ENCODE measurements around the gene ANKS3.
"Not testable (repeated sequence)": the region's sequence is repeated elsewhere in the genome, so short reads cannot be mapped to it uniquely, and the experiment has no call there.

The ANKS3 gene

DNA sequence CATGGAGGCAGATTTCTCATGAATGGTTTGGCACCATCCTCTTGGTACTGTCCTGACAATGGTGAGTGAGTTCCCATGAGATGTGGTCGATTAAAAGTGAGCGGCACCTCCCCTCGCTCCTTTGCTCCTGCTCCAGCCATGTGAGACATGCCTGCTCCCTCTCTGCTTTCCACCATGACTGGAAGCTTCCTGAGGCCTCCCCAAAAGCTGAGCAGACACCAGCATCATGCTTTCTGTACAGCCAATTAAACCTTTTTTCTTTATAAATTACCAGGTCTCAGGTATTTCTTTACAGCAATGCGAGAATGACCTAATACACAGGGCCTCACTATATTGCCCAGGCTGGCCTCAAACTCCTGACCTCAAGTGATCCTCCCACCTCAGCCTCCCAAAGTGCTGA, 20.8 kb upstream of the ANKS3 start:
- no peak for DNase-seq

DNA sequence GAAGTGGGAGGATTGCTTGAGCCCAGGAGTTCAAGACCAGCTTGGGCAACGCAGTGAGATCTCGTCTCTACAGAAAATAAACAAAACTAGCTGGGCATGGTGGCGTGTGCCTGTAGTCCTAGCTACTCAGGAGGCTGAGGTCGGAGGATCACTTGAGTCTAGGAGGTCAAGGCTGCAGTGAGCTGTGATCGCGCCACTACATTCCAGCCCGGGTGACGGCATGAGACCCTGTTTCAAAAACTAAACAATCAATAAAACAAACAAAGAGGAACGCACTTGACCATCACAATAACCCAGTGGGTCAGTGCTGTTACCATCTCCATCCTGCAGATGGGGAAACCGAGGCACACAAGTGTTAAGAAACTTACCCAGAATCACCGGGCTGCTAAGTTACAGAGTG, 19.2 kb upstream of the ANKS3 start:
- no peak for DNase-seq

- no peak for DNase-seq
These were observed 18.5 kb upstream of the ANKS3 start for GRCh38 chr16:4752351-4753100.

DNA sequence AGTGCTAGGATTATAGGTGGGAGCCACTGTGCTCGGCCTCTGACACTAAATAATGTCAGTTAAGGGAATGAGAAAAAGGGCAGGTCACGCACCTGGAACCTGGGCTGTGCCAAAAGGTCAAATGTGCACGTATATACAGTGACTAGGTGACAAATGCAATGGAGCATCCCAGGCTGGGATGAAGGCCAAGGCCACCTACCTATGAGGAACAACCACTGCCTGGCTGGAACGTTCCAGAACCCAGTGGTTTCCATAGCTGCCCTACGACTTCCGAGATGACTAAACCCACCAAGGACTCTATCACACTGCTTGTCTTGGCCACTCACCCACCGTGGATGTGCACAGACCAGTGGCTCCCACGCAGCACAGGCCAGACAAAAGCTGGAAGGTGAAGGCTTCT, 16.8 kb upstream of the ANKS3 start:
- no peak for DNase-seq

DNA sequence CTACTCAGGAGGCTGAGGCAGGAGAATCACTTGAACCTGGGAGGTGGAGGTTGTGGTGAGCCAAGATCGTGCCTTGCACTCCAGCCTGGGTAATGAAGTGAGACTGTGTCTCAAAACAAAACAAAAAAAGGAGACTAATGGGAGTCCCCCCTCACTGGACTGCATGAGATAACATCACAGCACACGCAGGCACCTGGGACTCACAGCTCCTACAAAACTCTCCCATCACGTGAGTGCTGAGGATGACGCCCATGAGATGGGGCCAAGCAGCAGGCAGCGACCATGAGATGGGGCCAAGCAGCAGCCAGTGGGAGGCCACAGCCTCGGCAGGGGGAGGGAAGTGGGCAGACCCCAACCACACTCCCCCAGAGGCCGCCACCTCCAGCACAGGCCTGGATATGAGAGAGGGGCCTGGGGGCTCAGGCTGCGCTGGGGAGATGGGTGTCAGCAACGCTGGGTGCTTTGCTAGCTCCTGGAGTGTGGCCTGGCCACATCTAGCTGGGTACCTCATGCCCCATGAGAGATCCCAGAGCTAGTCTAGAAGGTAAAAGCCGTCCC, 15.7 kb upstream of the ANKS3 start:
- DNase-seq: no peak

DNA sequence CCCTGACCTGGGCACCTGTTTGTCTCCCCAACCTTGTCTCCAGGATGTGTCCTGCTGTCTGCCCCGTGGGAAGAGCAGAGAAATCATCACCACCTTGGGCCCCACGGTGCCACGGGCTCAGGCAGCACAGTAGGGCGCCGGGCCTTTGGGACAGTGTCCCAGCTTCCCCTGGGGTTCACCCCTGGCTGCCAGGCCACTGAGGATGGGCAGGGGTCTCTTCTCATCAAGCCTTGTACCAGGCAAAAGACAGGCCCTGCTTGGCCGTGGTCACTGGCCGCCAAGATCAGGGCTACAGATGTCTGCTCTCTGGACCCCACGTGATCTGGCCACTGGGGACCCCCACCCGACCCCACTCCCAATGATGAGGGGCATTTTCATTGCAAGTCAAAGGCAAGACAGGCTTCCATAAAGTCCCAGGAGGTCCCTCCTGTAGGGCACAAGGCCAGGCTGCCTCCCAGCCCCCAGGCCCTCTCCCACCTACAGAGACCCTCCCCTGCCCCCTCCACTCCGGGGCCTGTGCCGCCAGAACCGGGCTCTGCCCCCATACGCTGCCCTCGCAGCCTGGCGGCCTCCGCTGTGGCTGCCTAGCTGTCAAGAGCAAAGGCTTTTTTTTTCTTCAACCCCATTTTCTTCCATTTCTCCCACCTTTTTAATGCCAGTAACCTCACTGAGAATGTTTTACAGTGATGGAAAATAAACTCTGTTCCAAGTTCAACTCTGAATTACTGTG, 14.8 kb upstream of the ANKS3 start:
- no peak for DNase-seq

- no peak for DNase-seq
These were observed 14.0 kb upstream of the ANKS3 start for GRCh38 chr16:4747906-4748681.

DNA sequence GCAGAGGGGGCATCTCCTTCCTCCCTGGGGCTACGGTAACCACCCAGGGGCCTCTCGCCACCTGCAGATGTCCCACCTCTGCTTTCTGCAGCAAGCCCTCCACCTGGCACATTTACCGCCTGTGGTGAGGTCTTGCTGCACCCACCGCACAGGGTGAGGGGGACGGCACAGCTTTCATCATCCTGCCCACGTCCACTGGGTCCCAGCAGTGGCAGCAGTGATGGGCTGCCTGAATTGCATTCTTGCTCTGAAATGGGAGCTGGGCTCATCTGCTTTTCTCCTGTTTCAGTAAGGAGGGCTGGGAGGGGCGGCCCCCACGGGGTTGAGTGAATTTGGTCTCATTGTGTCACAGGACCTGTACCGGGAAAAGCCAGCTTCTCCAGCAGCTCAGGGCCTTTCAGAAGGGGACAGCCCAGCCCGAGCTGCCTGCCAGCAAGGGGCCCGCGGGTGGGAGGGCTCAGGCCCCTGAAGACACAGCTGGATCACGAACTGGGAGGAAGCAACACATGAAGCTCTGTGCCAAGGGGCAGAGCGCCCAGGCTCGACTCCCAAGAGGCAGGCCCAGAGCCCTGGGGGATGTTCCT, 13.0 kb upstream of the ANKS3 start:
- DNase-seq: no peak

DNA sequence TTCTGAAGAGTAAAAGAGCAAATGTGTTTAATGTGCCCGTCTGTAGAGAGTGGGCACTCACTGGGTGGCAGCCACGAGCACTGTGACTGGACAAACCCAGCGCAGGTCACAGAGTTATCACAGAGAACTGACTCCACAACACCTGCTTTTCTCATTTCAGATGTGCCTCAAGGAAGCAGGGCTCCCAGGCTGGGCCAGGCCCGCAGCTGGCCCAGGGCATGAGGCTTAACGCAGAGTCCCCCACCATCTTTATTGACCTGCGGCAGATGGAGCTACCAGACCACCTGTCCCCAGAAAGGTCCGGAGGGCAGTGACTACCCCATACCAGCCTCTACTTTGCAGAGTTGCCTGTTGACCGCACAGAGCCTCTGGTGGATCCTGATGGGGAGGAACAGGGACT, 12.1 kb upstream of the ANKS3 start:
- no peak for DNase-seq

DNA sequence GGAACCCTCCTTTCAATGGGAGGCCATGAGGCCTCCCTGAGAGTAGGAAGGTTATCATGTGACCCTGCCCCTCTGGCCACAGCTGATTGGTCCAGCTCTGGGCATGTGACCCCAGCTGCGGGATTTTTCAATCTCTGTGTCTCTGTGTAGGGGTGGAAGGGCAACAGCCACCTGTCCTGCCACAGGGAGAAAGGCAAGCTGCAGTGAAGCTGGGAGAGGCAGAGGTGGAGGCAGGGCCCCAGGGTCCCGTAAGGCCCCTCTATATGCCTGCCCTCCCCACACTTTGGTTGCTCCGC, 11.2 kb upstream of the ANKS3 start:
- DNase-seq: no peak

GRCh38 chr16:4744555-4745273, 10.6 kb upstream of the ANKS3 start:
- DNase-seq: no peak

DNA sequence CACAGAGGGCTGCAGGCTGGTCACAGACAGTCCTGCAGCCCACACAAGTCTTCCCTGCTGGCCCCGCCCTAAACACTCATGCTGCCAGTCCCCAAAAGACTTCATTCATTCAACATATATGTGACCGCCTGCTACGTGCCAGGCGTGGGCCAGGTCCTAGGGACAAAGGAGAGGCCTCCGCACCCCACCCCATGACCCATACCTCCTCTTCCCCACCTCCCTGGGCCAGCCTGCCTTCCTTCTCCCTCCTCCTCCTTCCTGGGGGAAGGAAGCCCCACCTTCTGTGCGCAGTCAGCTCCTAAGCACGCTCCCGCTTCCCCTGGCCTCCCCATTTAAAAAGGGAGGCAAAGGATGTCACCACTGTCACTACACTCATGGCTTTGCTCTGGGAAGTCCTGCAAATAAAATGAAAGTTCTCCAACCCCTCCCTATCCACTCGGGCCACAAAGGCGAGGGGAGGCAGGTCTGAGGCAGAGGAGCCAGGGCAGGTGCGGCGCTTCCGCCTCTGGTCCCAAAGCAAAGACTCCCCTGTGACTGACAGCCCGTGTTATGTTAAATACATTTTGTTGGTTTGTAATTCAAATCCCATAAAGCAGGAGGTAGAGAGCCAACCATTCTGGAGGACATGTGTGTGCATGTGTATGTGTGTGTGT, 9.3 kb upstream of the ANKS3 start:
- DNase-seq: no peak

DNA sequence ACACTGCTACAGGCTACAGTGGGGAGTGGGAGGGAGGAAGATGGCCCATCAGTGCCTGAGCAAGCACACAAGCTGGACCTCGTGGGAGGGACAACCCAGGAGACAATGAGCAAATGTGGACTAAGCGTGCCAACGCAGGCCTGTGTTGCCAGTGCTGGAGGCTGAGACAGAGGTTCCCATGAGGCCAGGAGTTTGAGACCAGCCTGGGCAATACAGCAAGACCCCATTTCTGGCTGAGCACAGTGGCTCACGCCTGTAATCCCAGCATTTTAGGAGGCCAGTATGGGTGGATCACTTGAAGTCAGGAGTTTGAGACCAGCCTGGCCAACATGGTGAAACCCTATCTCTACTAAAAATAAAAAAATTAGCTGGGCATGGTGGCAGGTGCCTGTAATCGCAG, 4.3 kb upstream of the ANKS3 start:
- not testable (repeated sequence) for DNase-seq

DNA sequence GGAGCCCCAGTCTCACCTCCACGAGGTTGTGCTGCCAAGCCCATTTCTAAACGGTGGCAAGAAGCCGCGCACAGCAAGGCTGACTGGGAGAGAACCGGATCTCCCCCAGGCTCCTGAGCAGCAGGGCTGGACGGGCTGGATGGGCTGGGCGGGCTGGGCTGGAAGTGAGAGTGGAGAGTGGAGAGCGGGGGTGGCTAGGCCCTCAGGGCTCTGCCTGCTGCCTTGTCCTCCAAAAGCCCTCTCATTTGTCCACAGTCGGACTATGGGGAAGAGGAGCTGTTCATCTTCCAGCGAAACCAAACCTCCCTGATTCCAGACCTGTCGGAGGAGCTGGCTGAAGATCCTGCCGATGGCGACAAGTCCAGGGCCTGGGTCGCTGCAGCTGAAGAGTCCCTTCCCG, 3.5 kb upstream of the ANKS3 start:
- no peak for DNase-seq

DNA sequence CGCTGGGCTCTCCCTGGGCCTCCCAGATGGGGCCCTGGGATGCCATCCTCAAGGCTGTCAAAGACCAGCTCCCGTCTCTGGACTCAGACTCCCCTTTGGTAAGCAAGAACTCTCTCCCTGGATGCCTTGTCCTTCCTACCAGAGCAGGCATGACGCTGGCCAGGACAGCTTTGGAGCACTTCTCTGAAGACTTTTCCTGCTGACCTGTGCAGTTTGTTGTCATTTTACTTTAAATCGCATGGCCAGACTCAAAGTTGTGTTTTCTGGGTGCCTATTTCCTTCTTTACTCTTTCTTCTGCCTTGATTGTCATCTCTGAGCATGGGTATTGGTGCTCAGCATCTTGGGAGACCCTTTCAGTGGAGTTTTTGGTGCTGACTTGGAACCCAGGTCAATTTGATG, 2.5 kb upstream of the ANKS3 start:
- no peak for DNase-seq

GRCh38 chr16:4734730-4735535, 862 bp upstream of the ANKS3 start:
- DNase-seq: peak; percentile 88

DNA sequence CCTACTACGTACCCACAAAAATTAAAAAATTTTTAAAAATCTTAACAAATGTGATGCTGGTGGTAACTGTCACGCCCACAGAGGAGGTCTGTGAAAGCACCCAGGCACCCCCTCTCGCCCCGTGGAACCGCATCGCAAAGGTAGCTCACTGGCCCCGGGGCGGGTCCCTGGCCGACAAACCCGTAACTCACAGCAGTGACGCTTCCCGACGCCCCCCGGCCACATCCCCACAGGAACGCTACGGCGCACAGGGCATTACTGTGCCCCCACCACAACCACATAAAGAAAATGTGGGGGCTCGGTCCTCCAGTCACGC, 366 bp downstream of the ANKS3 start:
- DNase-seq: no peak

DNA sequence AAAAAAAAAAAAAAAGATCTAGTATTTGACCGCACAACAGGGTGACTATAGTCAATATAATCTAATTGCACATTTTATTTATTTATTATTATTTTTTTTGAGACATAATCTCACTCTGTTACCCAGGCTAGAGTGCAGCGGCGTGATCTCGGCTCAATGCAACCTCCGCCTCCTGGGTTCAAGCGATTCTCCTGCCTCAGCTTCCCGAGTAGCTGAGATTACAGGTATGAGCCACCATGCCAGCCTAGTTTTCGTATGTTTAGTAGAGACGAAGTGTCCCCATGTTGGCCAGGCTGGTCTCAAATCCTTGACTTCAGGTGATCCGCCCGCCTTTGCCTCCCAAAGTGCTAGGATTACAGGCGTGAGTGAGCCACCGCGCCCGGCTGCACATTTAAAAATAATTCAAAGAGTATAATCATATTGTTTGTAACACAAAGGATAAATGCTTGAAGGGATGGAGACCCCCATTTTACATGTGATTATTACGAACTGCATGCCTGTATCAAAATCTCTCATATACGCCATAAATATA, 794 bp downstream of the ANKS3 start:
- no peak for DNase-seq

- no peak for DNase-seq
These were observed 4.2 kb downstream of the ANKS3 start for GRCh38 chr16:4729876-4730275.

- no peak for DNase-seq
These were observed 5.4 kb downstream of the ANKS3 start for GRCh38 chr16:4728676-4729075.

GRCh38 chr16:4726616-4727015, 7.5 kb downstream of the ANKS3 start:
- no peak for DNase-seq
